Mucosa of descending colon (tissue), 3 donors: ENCODE data around the gene CSNK1E. TPM values are rescaled to one million over a fixed set of nuclear protein-coding genes. Genes with fewer than 3 reads are reported as not detected.

Source experiments
- ATAC-seq: fragments of 200-7000 bp; cut with Tn5 transposase; one replicate; pipeline ENCODE4 v1.9.1; 2020; ENCODE audit warnings: mild to moderate bottlenecking, moderate library complexity
- DNase-seq, 3 donors: peaks; one replicate each; pipeline ENCODE4 v3.0.0-alpha.2; 2020
- H3K36me3 ChIP-seq: fragments of 200-600 bp; one replicate; pipeline ENCODE4 v1.8.0; 2021; ENCODE audit warnings: low read depth, mild to moderate bottlenecking
- H3K4me1 ChIP-seq: fragments of 200-600 bp; one replicate; pipeline ENCODE4 v1.8.0; 2021; ENCODE audit warnings: low read depth, mild to moderate bottlenecking
- H3K4me3 ChIP-seq: fragments of 200-600 bp; one replicate; pipeline ENCODE4 v1.8.0; 2021; ENCODE audit warnings: mild to moderate bottlenecking
- H3K9me3 ChIP-seq: fragments of 200-600 bp; one replicate; pipeline ENCODE4 v1.8.0; 2021; ENCODE audit warnings: mild to moderate bottlenecking
- CTCF ChIP-seq: fragments of 200-600 bp; IDR thresholded peaks from one replicate; pipeline ENCODE4 v1.8.0; 2022; ENCODE audit warnings: antibody characterized with exemption, mild to moderate bottlenecking
- intact Hi-C, 2 donors: fragments of 100-400 bp; cut with DNase I in 1 of 2; cut with micrococcal nuclease in 1 of 2; formaldehyde crosslinking; loops; one replicate each; pipeline versions ENCODE4 v1.11.0 to v1.11.1; 2022; cut with DNase I, micrococcal nuclease
- total RNA-seq, 3 donors: library from RNA; stranded (reverse); fragmentation: NEBNext Ultra II Directional in 2 of 3; extraction: Animal tissue kit (Norgen Biotek cat#: 25700) in 2 of 3; gene quantifications; one replicate each; pipeline versions ENCODE4 v1.2.1 to v1.2.4, GENCODE V29; 2021 to 2023
- donor health status: DM: no; HTN: no; CAD: no; lungs with moderate emphysema.
- donor health status: DM: no; HTN: no; CAD: no.
- donor health status: DM: no; HTN: yes; CAD: no.

The CSNK1E gene
- total RNA-seq, 3 donors from 2014 or later = 87.8 to 100 (median 89.8) TPM

GRCh38 chr22:38246692-38247091 lies 70.5 kb downstream of the CSNK1E start:
- DNase-seq (no peak), ATAC-seq (no peak)
- no peaks in the 10 kb centered on the region for H3K36me3 ChIP-seq
- H3K4me1 ChIP-seq = peaks cover 17% of the 10 kb centered on the region
- no peak for TF ChIP-seq CTCF
- intact Hi-C loops = no loop called here
- no peaks in the 10 kb centered on the region for H3K9me3 ChIP-seq
- H3K4me3 ChIP-seq = no peak overlapping the region

- intact Hi-C loops = no loop called here
- TF ChIP-seq CTCF = no peak
- Histone ChIP-seq H3K36me3 (no peaks in the 10 kb centered on the region), H3K9me3 (no peaks in the 10 kb centered on the region), H3K4me3 (no peak overlapping the region), H3K4me1 (peaks cover 20% of the 10 kb centered on the region)
- DNase-seq = no peak
- no peak for ATAC-seq
Observed at GRCh38 chr22:38246046-38246658, 71.1 kb downstream of the CSNK1E start.

- no peak for ATAC-seq
- no peak for DNase-seq
- H3K9me3 ChIP-seq = no peaks in the 10 kb centered on the region
- TF ChIP-seq CTCF = no peak
- intact Hi-C loops = no loop called here
- H3K36me3 ChIP-seq = no peaks in the 10 kb centered on the region
- H3K4me3 ChIP-seq = no peak overlapping the region
- H3K4me1 ChIP-seq = peaks cover 36% of the 10 kb centered on the region
Observed at GRCh38 chr22:38244106-38244505, 73.1 kb downstream of the CSNK1E start.

- peak; percentile 91 for ATAC-seq
- TF ChIP-seq CTCF = no peak
- peaks cover 44% of the 10 kb centered on the region for H3K4me1 ChIP-seq
- intact Hi-C loops = no loop called here
- DNase-seq = peak; percentile 82 to 88 (median 86)
- no peaks in the 10 kb centered on the region for H3K9me3 ChIP-seq
- no peak overlapping the region for H3K4me3 ChIP-seq
- H3K36me3 ChIP-seq = no peaks in the 10 kb centered on the region
Observed at GRCh38 chr22:38243007-38243765, 74.0 kb downstream of the CSNK1E start.

GRCh38 chr22:38240734-38241252 lies 76.4 kb downstream of the CSNK1E start:
- peak; percentile 71 for ATAC-seq
- no peaks in the 10 kb centered on the region for H3K9me3 ChIP-seq
- H3K36me3 ChIP-seq = no peaks in the 10 kb centered on the region
- no peak for TF ChIP-seq CTCF
- DNase-seq = peak in 1 of 3 donors; percentile 58
- H3K4me3 ChIP-seq = no peak overlapping the region
- peaks cover 50% of the 10 kb centered on the region for H3K4me1 ChIP-seq
- intact Hi-C loops = no loop called here

Other genes starting within 250 kb of the CSNK1E start
- gene SLC16A8, start 233.2 kb downstream of the CSNK1E start, total RNA-seq = not detected
- gene BAIAP2L2, start 206.7 kb downstream of the CSNK1E start, total RNA-seq = 10 to 100 TPM; 33.9 to 92.3 (median 63.7) TPM
- 10 to 100 TPM; 28.5 to 38.7 (median 35.9) TPM for gene PLA2G6, start 135.6 kb downstream of the CSNK1E start, total RNA-seq
- 10 to 100 TPM; 16.7 to 26.5 (median 25.6) TPM for gene MAFF, start 115.4 kb downstream of the CSNK1E start, total RNA-seq
- gene TMEM184B, start 44.4 kb downstream of the CSNK1E start, total RNA-seq = 10 to 100 TPM; 35.9 to 63.1 (median 38.2) TPM
- gene KCNJ4, start 137.8 kb upstream of the CSNK1E start, total RNA-seq = not detected
- 10 to 100 TPM in 2 of 3 donors, 1 to 10 TPM in 1; 4.2 to 14.4 (median 11.3) TPM for gene KDELR3, start 150.7 kb upstream of the CSNK1E start, total RNA-seq
- gene DDX17, start 188.9 kb upstream of the CSNK1E start, total RNA-seq = 100 to 1,000 TPM; 279 to 464 (median 363) TPM